ENCODE results near the gene EPS8. TPM values are rescaled to one million over a fixed set of nuclear protein-coding genes. Genes with fewer than 3 reads are reported as not detected.

EPS8 gene
- total RNA-seq, 1 experiment from 2014 or later, result 13.9 TPM

GRCh38 chr12:15613981-15614380 lies 175.2 kb downstream of the EPS8 start:
- H3K36me3 ChIP-seq (ENCODE audit: control insufficient read depth, insufficient read depth, low read length), result no peaks in the 10 kb centered on the region
- H3K4me3 ChIP-seq (ENCODE audit: low read depth, low read length), result no peak overlapping the region
- H3K9me3 ChIP-seq, result peaks cover 25% of the 10 kb centered on the region
- H3K27me3 ChIP-seq (replicated peaks; ENCODE audit: control insufficient read depth, insufficient read depth, low read length), result no peaks in the 10 kb centered on the region
- intact Hi-C loops (cut with micrococcal nuclease; ENCODE audit: unreplicated experiment), result no loop called here
- DNase-seq, result no peak
- Mint-ChIP-seq H3K27ac (ENCODE audit: unreplicated experiment) (no peak overlapping the region), H3K4me1 (ENCODE audit: low read depth, unreplicated experiment) (no peaks in the 10 kb centered on the region), H3K27me3 (ENCODE audit: insufficient read depth, unreplicated experiment) (no peaks in the 10 kb centered on the region), H3K36me3 (ENCODE audit: insufficient read depth, unreplicated experiment) (peaks cover 12% of the 10 kb centered on the region), H3K9me3 (ENCODE audit: unreplicated experiment) (peaks cover 59% of the 10 kb centered on the region), H3K4me3 (ENCODE audit: unreplicated experiment) (no peak overlapping the region)
- CTCF ChIA-PET, result no interaction called here
- POLR2A ChIA-PET, result no interaction called here
- no TSS peak for BruUV-seq (replicated peaks)
- H3K4me1 ChIP-seq, result no peaks in the 10 kb centered on the region
- TF ChIP-seq CTCF (IDR thresholded peaks at IDR 0.05; ENCODE audit: insufficient read depth in 1 of 2, low read depth in 1 of 2, low read length in 1 of 2, severe bottlenecking in 1 of 2, unreplicated experiment in 1 of 2), result no peak

- no TSS peak for BruUV-seq (replicated peaks)
- no peak overlapping the region for H3K27ac Mint-ChIP-seq (ENCODE audit: unreplicated experiment)
- H3K9me3 Mint-ChIP-seq (ENCODE audit: unreplicated experiment), result peaks cover 19% of the 10 kb centered on the region
- ChIA-PET POLR2A (no interaction called here), CTCF (no interaction called here)
- no peaks in the 10 kb centered on the region for H3K4me1 ChIP-seq
- H3K9me3 ChIP-seq, result peaks cover 9% of the 10 kb centered on the region
- no peaks in the 10 kb centered on the region for H3K36me3 ChIP-seq (ENCODE audit: control insufficient read depth, insufficient read depth, low read length)
- no peak for TF ChIP-seq CTCF (IDR thresholded peaks at IDR 0.05; ENCODE audit: insufficient read depth in 1 of 2, low read depth in 1 of 2, low read length in 1 of 2, severe bottlenecking in 1 of 2, unreplicated experiment in 1 of 2)
- H3K4me3 Mint-ChIP-seq (ENCODE audit: unreplicated experiment), result no peak overlapping the region
- no peaks in the 10 kb centered on the region for H3K27me3 ChIP-seq (replicated peaks; ENCODE audit: control insufficient read depth, insufficient read depth, low read length)
- H3K4me3 ChIP-seq (ENCODE audit: low read depth, low read length), result no peak overlapping the region
- peaks cover 7% of the 10 kb centered on the region for H3K36me3 Mint-ChIP-seq (ENCODE audit: insufficient read depth, unreplicated experiment)
- no peaks in the 10 kb centered on the region for H3K4me1 Mint-ChIP-seq (ENCODE audit: low read depth, unreplicated experiment)
- DNase-seq, result no peak
- intact Hi-C loops (cut with micrococcal nuclease; ENCODE audit: unreplicated experiment), result no loop called here
- no peaks in the 10 kb centered on the region for H3K27me3 Mint-ChIP-seq (ENCODE audit: insufficient read depth, unreplicated experiment)
Measured at GRCh38 chr12:15608941-15609340, 180.2 kb downstream of the EPS8 start.

- Mint-ChIP-seq H3K4me3 (ENCODE audit: unreplicated experiment) (no peak overlapping the region), H3K9me3 (ENCODE audit: unreplicated experiment) (peaks cover 14% of the 10 kb centered on the region), H3K27ac (ENCODE audit: unreplicated experiment) (no peak overlapping the region), H3K4me1 (ENCODE audit: low read depth, unreplicated experiment) (no peaks in the 10 kb centered on the region), H3K27me3 (ENCODE audit: insufficient read depth, unreplicated experiment) (no peaks in the 10 kb centered on the region), H3K36me3 (ENCODE audit: insufficient read depth, unreplicated experiment) (peaks cover 4% of the 10 kb centered on the region)
- no peak for DNase-seq
- ChIA-PET POLR2A (no interaction called here), CTCF (no interaction called here)
- H3K36me3 ChIP-seq (ENCODE audit: control insufficient read depth, insufficient read depth, low read length), result no peaks in the 10 kb centered on the region
- no peak for TF ChIP-seq CTCF (IDR thresholded peaks at IDR 0.05; ENCODE audit: insufficient read depth in 1 of 2, low read depth in 1 of 2, low read length in 1 of 2, severe bottlenecking in 1 of 2, unreplicated experiment in 1 of 2)
- H3K9me3 ChIP-seq, result peaks cover 9% of the 10 kb centered on the region
- no peak overlapping the region for H3K4me3 ChIP-seq (ENCODE audit: low read depth, low read length)
- no peaks in the 10 kb centered on the region for H3K27me3 ChIP-seq (replicated peaks; ENCODE audit: control insufficient read depth, insufficient read depth, low read length)
- intact Hi-C loops (cut with micrococcal nuclease; ENCODE audit: unreplicated experiment), result no loop called here
- BruUV-seq (replicated peaks), result no TSS peak
- H3K4me1 ChIP-seq, result no peaks in the 10 kb centered on the region
Measured at GRCh38 chr12:15608406-15608805, 180.8 kb downstream of the EPS8 start.

Data from Caco-2 (cell line).